Glutamatergic neuron (in vitro differentiated cells): ENCODE results near the gene HOXA10. TPM values are rescaled to one million over a fixed set of nuclear protein-coding genes. Genes with fewer than 3 reads are reported as not detected.

Experiments
- DNase-seq: peaks from one replicate; pipeline ENCODE4 v3.0.0; 2022
- H3K27ac Mint-ChIP-seq: one replicate; pipeline ENCODE4 v1.8.0; 2020; ENCODE audit warnings: mild to moderate bottlenecking, mixed read lengths, inconsistent platforms; ENCODE audit not compliant: unreplicated experiment
- H3K27me3 Mint-ChIP-seq: one replicate; pipeline ENCODE4 v1.8.0; 2020; ENCODE audit warnings: mild to moderate bottlenecking, moderate library complexity, mixed read lengths, inconsistent platforms; ENCODE audit not compliant: unreplicated experiment
- H3K36me3 Mint-ChIP-seq: one replicate; pipeline ENCODE4 v1.8.0; 2020; ENCODE audit warnings: mild to moderate bottlenecking, mixed read lengths, inconsistent platforms; ENCODE audit not compliant: unreplicated experiment
- H3K4me1 Mint-ChIP-seq: one replicate; pipeline ENCODE4 v1.8.0; 2020; ENCODE audit warnings: mild to moderate bottlenecking, low read depth, mixed read lengths, inconsistent platforms; ENCODE audit not compliant: unreplicated experiment
- H3K4me3 Mint-ChIP-seq: one replicate; pipeline ENCODE4 v1.8.0; 2020; ENCODE audit warnings: mild to moderate bottlenecking, mixed read lengths, inconsistent platforms; ENCODE audit not compliant: unreplicated experiment
- H3K9me3 Mint-ChIP-seq: one replicate; pipeline ENCODE4 v1.8.0; 2020; ENCODE audit warnings: mild to moderate bottlenecking, moderate library complexity, mixed read lengths, inconsistent platforms; ENCODE audit not compliant: unreplicated experiment
- CTCF ChIP-seq: fragments of 200-600 bp; sonication (generic); IDR thresholded peaks from one replicate; pipeline ENCODE4 v1.5.0; 2021; ENCODE audit not compliant: partially characterized antibody, unreplicated experiment
- total RNA-seq: library from RNA; stranded (reverse); fragmentation: NEBNext Ultra II Directional; extraction: Animal tissue kit (Norgen Biotek cat#: 25700); gene quantifications from one replicate; pipeline ENCODE4 v1.2.1, GENCODE V29; 2021; ENCODE audit not compliant: unreplicated experiment

HOXA10 gene
- total RNA-seq, 1 donor from 2014 or later, result not detected

GRCh38 chr7:27217951-27218350 is 43.8 kb upstream of the HOXA10 start:
- no peaks in the 10 kb centered on the region for H3K9me3 Mint-ChIP-seq
- H3K4me1 Mint-ChIP-seq, result no peaks in the 10 kb centered on the region
- DNase-seq, result no peak
- no peaks in the 10 kb centered on the region for H3K36me3 Mint-ChIP-seq
- H3K4me3 Mint-ChIP-seq, result no peak overlapping the region
- H3K27ac Mint-ChIP-seq, result no peak overlapping the region
- peaks cover 28% of the 10 kb centered on the region for H3K27me3 Mint-ChIP-seq
- no peak for TF ChIP-seq CTCF

- TF ChIP-seq CTCF, result no peak
- H3K9me3 Mint-ChIP-seq, result no peaks in the 10 kb centered on the region
- no peaks in the 10 kb centered on the region for H3K4me1 Mint-ChIP-seq
- H3K4me3 Mint-ChIP-seq, result no peak overlapping the region
- H3K27ac Mint-ChIP-seq, result no peak overlapping the region
- no peaks in the 10 kb centered on the region for H3K36me3 Mint-ChIP-seq
- H3K27me3 Mint-ChIP-seq, result peaks cover 39% of the 10 kb centered on the region
- no peak for DNase-seq
Observed at GRCh38 chr7:27215356-27215755, 41.2 kb upstream of the HOXA10 start.

GRCh38 chr7:27214239-27214950 is 40.3 kb upstream of the HOXA10 start:
- H3K27ac Mint-ChIP-seq, result no peak overlapping the region
- no peak for DNase-seq

GRCh38 chr7:27213433-27214238 is 39.5 kb upstream of the HOXA10 start:
- Mint-ChIP-seq H3K27me3 (peaks cover 32% of the 10 kb centered on the region), H3K4me3 (no peak overlapping the region)
- TF ChIP-seq CTCF, result no peak

More at GRCh38 chr7:27214239-27214950, 40.3 kb upstream of the HOXA10 start:
- Mint-ChIP-seq H3K9me3 (no peaks in the 10 kb centered on the region), H3K4me1 (no peaks in the 10 kb centered on the region), H3K36me3 (no peaks in the 10 kb centered on the region), H3K27me3 (peaks cover 32% of the 10 kb centered on the region), H3K4me3 (no peak overlapping the region)
- no peak for TF ChIP-seq CTCF

More at GRCh38 chr7:27213433-27214238, 39.5 kb upstream of the HOXA10 start:
- Mint-ChIP-seq H3K4me1 (no peaks in the 10 kb centered on the region), H3K36me3 (no peaks in the 10 kb centered on the region), H3K27ac (no peak overlapping the region), H3K9me3 (no peaks in the 10 kb centered on the region)
- no peak for DNase-seq
